Neural progenitor cell (in vitro differentiated cells): ENCODE measurements around the gene FBLIM1. TPM values are rescaled to one million over a fixed set of nuclear protein-coding genes. Genes with fewer than 3 reads are reported as not detected.
A peak's percentile ranks its signal among the peaks of the same experiment; 100 is the strongest.

Experiments
- DNase-seq: peaks from one replicate; pipeline ENCODE4 v3.0.0-alpha.2; 2016; ENCODE audit warnings: low spot score
- H2AFZ ChIP-seq: fragments of 200-600 bp; sonication (generic); replicated peaks from 2 replicates; pipeline ENCODE4 v1.6.1; 2016; ENCODE audit warnings: antibody characterized with exemption
- H3F3A ChIP-seq: fragments of 200-600 bp; sonication (generic); 2 replicates; pipeline ENCODE4 v1.6.1; 2016; ENCODE audit warnings: antibody characterized with exemption, low read depth
- H3K27ac ChIP-seq: fragments of 200-600 bp; sonication (generic); 2 replicates; pipeline ENCODE4 v1.5.1; 2016; ENCODE audit warnings: mild to moderate bottlenecking
- H3K27me3 ChIP-seq: fragments of 200-600 bp; sonication (generic); 2 replicates; pipeline ENCODE4 v1.6.1; 2016; ENCODE audit warnings: mild to moderate bottlenecking, moderate library complexity
- H3K36me3 ChIP-seq: fragments of 200-600 bp; sonication (generic); 2 replicates; pipeline ENCODE4 v1.5.1; 2016
- H3K4me1 ChIP-seq: fragments of 200-600 bp; sonication (generic); 2 replicates; pipeline ENCODE4 v1.6.1; 2016; ENCODE audit warnings: mixed run types
- H3K4me2 ChIP-seq: fragments of 200-600 bp; sonication (generic); 2 replicates; pipeline ENCODE4 v1.6.1; 2016
- H3K4me3 ChIP-seq: fragments of 200-600 bp; sonication (generic); 2 replicates; pipeline ENCODE4 v1.5.1; 2016
- H3K79me2 ChIP-seq: fragments of 200-600 bp; sonication (generic); 2 replicates; pipeline ENCODE4 v1.6.1; 2016; ENCODE audit warnings: low read depth
- H3K9ac ChIP-seq: fragments of 200-600 bp; sonication (generic); 2 replicates; pipeline ENCODE4 v1.6.1; 2016
- H3K9me3 ChIP-seq: fragments of 200-600 bp; sonication (generic); 2 replicates; pipeline ENCODE4 v1.5.1; 2016; ENCODE audit warnings: low read depth
- H4K20me1 ChIP-seq: fragments of 200-600 bp; sonication (generic); 2 replicates; pipeline ENCODE4 v1.6.1; 2016; ENCODE audit warnings: low read depth
- H3K27ac Mint-ChIP-seq: 3 replicates; pipeline ENCODE4 v1.8.0; 2021; ENCODE audit warnings: mixed read lengths
- H3K27me3 Mint-ChIP-seq: 2 replicates; pipeline ENCODE4 v1.8.0; 2022; ENCODE audit warnings: low read depth, mild to moderate bottlenecking, inconsistent platforms, moderate library complexity, mixed read lengths; ENCODE audit not compliant: insufficient read depth
- H3K36me3 Mint-ChIP-seq: 3 replicates; pipeline ENCODE4 v1.8.0; 2021; ENCODE audit warnings: mixed read lengths
- H3K4me1 Mint-ChIP-seq: 3 replicates; pipeline ENCODE4 v1.8.0; 2021; ENCODE audit warnings: mixed read lengths
- H3K4me3 Mint-ChIP-seq: 3 replicates; pipeline ENCODE4 v1.8.0; 2021; ENCODE audit warnings: mild to moderate bottlenecking, moderate library complexity, mixed read lengths
- H3K9me3 Mint-ChIP-seq: 3 replicates; pipeline ENCODE4 v1.8.0; 2020; ENCODE audit warnings: mixed read lengths
- CTCF ChIP-seq: fragments of 200-600 bp; sonication (generic); IDR thresholded peaks from 2 replicates; pipeline ENCODE4 v1.5.1; 2017; ENCODE audit warnings: antibody characterized with exemption, mild to moderate bottlenecking
- EZH2 ChIP-seq: fragments of 200-600 bp; sonication (generic); IDR thresholded peaks from 2 replicates; pipeline ENCODE4 v1.6.1; 2017; ENCODE audit warnings: antibody characterized with exemption, mild to moderate bottlenecking, moderate library complexity
- EZH2phosphoT487 ChIP-seq: fragments of 200-600 bp; sonication (generic); IDR thresholded peaks from 2 replicates; pipeline ENCODE4 v1.6.1; 2017; ENCODE audit warnings: antibody characterized with exemption
- total RNA-seq: library from RNA; depleted of rRNA; stranded (reverse); fragments of >200 nt; gene quantifications from 2 replicates; pipeline ENCODE4 v1.2.3, GENCODE V29; 2015; ENCODE audit warnings: low replicate concordance

Gene FBLIM1
- total RNA-seq, 1 donor from 2014 or later, result 4.7 TPM

GRCh38 chr1:15750924-15751323 lies 7.7 kb upstream of the FBLIM1 start:
- Histone ChIP-seq H4K20me1 (no peaks in the 10 kb centered on the region), H3K4me3 (no peak overlapping the region), H3F3A (peaks cover 6% of the 10 kb centered on the region), H3K9me3 (no peaks in the 10 kb centered on the region), H3K27ac (no peak overlapping the region), H3K36me3 (no peaks in the 10 kb centered on the region), H3K79me2 (no peaks in the 10 kb centered on the region), H3K4me1 (peaks cover 9% of the 10 kb centered on the region), H3K4me2 (no peak overlapping the region), H3K27me3 (peaks cover 10% of the 10 kb centered on the region), H3K9ac (no peak overlapping the region), H2AFZ (no peak overlapping the region)
- Mint-ChIP-seq H3K27me3 (peaks cover 6% of the 10 kb centered on the region), H3K27ac (peak overlapping the region; percentile 72), H3K9me3 (no peaks in the 10 kb centered on the region), H3K4me1 (peaks cover 16% of the 10 kb centered on the region), H3K4me3 (no peak overlapping the region), H3K36me3 (no peaks in the 10 kb centered on the region)
- DNase-seq, result no peak
- no peak for TF ChIP-seq EZH2
- TF ChIP-seq CTCF, result no peak
- no peak for TF ChIP-seq EZH2phosphoT487

- H3K36me3 Mint-ChIP-seq, result no peaks in the 10 kb centered on the region
- no peak for TF ChIP-seq CTCF
- peaks cover 18% of the 10 kb centered on the region for H3K27me3 ChIP-seq
- H3K27ac Mint-ChIP-seq, result peak overlapping the region; percentile 58
- H3K4me2 ChIP-seq, result no peak overlapping the region
- peaks cover 11% of the 10 kb centered on the region for H3K27me3 Mint-ChIP-seq
- peaks cover 14% of the 10 kb centered on the region for H3F3A ChIP-seq
- H3K27ac ChIP-seq, result no peak overlapping the region
- H3K9ac ChIP-seq, result no peak overlapping the region
- no peak overlapping the region for H2AFZ ChIP-seq
- H3K79me2 ChIP-seq, result no peaks in the 10 kb centered on the region
- no peak for DNase-seq
- H3K36me3 ChIP-seq, result no peaks in the 10 kb centered on the region
- no peak overlapping the region for H3K4me3 Mint-ChIP-seq
- H3K9me3 ChIP-seq, result no peaks in the 10 kb centered on the region
- H3K4me3 ChIP-seq, result no peak overlapping the region
- no peaks in the 10 kb centered on the region for H3K9me3 Mint-ChIP-seq
- H3K4me1 Mint-ChIP-seq, result peaks cover 22% of the 10 kb centered on the region
- peaks cover 2% of the 10 kb centered on the region for H4K20me1 ChIP-seq
- peaks cover 17% of the 10 kb centered on the region for H3K4me1 ChIP-seq
These were observed 6.9 kb upstream of the FBLIM1 start for GRCh38 chr1:15751717-15752116.

GRCh38 chr1:15753776-15754175 lies 4.8 kb upstream of the FBLIM1 start:
- Histone ChIP-seq H3K4me2 (no peak overlapping the region), H3K79me2 (no peaks in the 10 kb centered on the region), H3F3A (peaks cover 35% of the 10 kb centered on the region), H3K9me3 (no peaks in the 10 kb centered on the region), H4K20me1 (peaks cover 18% of the 10 kb centered on the region), H3K27me3 (peaks cover 39% of the 10 kb centered on the region), H3K9ac (no peak overlapping the region), H3K4me3 (no peak overlapping the region), H2AFZ (no peak overlapping the region), H3K27ac (no peak overlapping the region), H3K36me3 (no peaks in the 10 kb centered on the region), H3K4me1 (peaks cover 34% of the 10 kb centered on the region)
- Mint-ChIP-seq H3K4me3 (no peak overlapping the region), H3K4me1 (peaks cover 32% of the 10 kb centered on the region), H3K36me3 (no peaks in the 10 kb centered on the region), H3K27ac (peak overlapping the region; percentile 63), H3K9me3 (no peaks in the 10 kb centered on the region), H3K27me3 (peaks cover 15% of the 10 kb centered on the region)
- no peak for TF ChIP-seq CTCF
- TF ChIP-seq EZH2phosphoT487, result no peak
- TF ChIP-seq EZH2, result no peak
- no peak for DNase-seq
